ENCODE data around the gene TLN1.

- TF ChIP-seq, protein P1, sequence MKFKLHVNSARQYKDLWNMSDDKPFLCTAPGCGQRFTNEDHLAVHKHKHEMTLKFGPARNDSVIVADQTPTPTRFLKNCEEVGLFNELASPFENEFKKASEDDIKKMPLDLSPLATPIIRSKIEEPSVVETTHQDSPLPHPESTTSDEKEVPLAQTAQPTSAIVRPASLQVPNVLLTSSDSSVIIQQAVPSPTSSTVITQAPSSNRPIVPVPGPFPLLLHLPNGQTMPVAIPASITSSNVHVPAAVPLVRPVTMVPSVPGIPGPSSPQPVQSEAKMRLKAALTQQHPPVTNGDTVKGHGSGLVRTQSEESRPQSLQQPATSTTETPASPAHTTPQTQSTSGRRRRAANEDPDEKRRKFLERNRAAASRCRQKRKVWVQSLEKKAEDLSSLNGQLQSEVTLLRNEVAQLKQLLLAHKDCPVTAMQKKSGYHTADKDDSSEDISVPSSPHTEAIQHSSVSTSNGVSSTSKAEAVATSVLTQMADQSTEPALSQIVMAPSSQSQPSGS (tag by site-specific recombination; IDR thresholded peaks at IDR 0.05; ENCODE audit: low read depth), result no peak
- TF ChIP-seq ZNF114 (tag by site-specific recombination; IDR thresholded peaks at IDR 0.05) (no peak), ZNF121 (tag by site-specific recombination; IDR thresholded peaks at IDR 0.05) (no peak), CTCF (tag by site-specific recombination; IDR thresholded peaks at IDR 0.05) (no peak), GLI2 (tag by site-specific recombination; IDR thresholded peaks at IDR 0.05; ENCODE audit: borderline replicate concordance, low read depth) (no peak), FEZF1 (tag by site-specific recombination; IDR thresholded peaks at IDR 0.05) (no peak)
These were observed 12.4 kb downstream of the TLN1 start for GRCh38 chr9:35719546-35719945.
